Mammary epithelial cell (primary cell): ENCODE data around the gene ZSWIM1.

Source experiments
- EZH2 ChIP-seq: IDR thresholded peaks from 2 replicates; pipeline ENCODE4 v1.6.1; 2012; ENCODE audit warnings: low read length, inconsistent platforms, borderline replicate concordance
- TF ChIP-seq, protein P1 (sequence below), 2 donors: IDR thresholded peaks in 1 of 2; conservative IDR thresholded peaks in 1 of 2; 2 replicates each; pipeline ENCODE4 v1.5.1; 2011 to 2012; ENCODE audit warnings: inconsistent platforms in 2 of 2, low read length in 2 of 2, mild to moderate bottlenecking in 2 of 2, control low read depth in 1 of 2, low read depth in 1 of 2; ENCODE audit not compliant: insufficient read depth in 1 of 2; ENCODE audit errors: extremely low read depth in 1 of 2

DNA sequence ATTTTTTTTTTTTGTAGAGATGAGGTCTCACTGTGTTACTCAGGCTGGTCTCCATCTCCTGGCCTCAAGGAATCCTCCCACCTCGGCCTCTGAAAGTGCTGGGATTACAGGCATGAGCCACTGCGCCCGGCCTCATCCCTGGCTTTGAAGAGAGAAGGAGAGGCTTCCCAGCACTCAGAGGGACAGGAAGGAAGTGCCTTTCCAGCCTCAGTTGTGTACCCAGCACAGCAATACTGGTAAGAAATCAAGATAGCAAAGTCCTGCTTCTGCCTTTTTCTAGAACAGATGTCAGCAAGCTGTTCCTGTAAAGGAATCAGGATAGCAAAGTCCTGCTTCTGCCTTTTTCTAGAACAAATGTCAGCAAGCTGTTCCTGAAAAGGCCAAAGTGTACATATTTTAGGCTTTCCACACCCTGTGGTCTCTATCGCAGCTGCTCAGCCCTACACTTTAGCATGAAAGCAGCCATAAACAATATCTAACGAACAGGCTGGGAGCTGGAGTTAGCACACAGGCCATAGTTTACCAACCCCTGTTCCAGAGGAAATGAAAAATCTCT lies 37.2 kb downstream of the ZSWIM1 start:
- TF ChIP-seq, protein P1, sequence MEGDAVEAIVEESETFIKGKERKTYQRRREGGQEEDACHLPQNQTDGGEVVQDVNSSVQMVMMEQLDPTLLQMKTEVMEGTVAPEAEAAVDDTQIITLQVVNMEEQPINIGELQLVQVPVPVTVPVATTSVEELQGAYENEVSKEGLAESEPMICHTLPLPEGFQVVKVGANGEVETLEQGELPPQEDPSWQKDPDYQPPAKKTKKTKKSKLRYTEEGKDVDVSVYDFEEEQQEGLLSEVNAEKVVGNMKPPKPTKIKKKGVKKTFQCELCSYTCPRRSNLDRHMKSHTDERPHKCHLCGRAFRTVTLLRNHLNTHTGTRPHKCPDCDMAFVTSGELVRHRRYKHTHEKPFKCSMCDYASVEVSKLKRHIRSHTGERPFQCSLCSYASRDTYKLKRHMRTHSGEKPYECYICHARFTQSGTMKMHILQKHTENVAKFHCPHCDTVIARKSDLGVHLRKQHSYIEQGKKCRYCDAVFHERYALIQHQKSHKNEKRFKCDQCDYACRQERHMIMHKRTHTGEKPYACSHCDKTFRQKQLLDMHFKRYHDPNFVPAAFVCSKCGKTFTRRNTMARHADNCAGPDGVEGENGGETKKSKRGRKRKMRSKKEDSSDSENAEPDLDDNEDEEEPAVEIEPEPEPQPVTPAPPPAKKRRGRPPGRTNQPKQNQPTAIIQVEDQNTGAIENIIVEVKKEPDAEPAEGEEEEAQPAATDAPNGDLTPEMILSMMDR (conservative IDR thresholded peaks at IDR 0.05 in 1 of 2, IDR thresholded peaks at IDR 0.05 in 1 of 2; ENCODE audit: extremely low read depth in 1 of 2, insufficient read depth in 1 of 2, low read depth in 1 of 2, low read length in 2 of 2) = no peak
- no peak for TF ChIP-seq EZH2
